HL-60 (cell line): Measurements from ENCODE around the gene DDX25.

Experiments used
- DNase-seq, 2 experiments: peaks; one replicate each; pipeline ENCODE4 v3.0.0-alpha.2; 2010 to 2020; ENCODE audit warnings: low read depth in 1 of 2, low spot score in 1 of 2
- H3K27ac ChIP-seq: fragments of 250-450 bp; sonication (Bioruptor Pico); replicated peaks from 2 replicates; pipeline ENCODE4 v1.5.1; 2020; ENCODE audit warnings: mild to moderate bottlenecking, moderate library complexity
- H3K27me3 ChIP-seq: fragments of 250-450 bp; sonication (Bioruptor Pico); 2 replicates; pipeline ENCODE4 v1.5.1; 2021; ENCODE audit warnings: mild to moderate bottlenecking, moderate library complexity; ENCODE audit not compliant: insufficient read depth, poor library complexity, severe bottlenecking
- H3K4me3 ChIP-seq: replicated peaks from 2 replicates; pipeline ENCODE4 v1.5.1; 2011; ENCODE audit warnings: mild to moderate bottlenecking, control low read depth, low read length; ENCODE audit not compliant: insufficient read depth
- GABPA ChIP-seq: IDR thresholded peaks from 2 replicates; pipeline ENCODE4 v1.6.1; 2012; ENCODE audit warnings: low read depth
- POLR2AphosphoS5 ChIP-seq: IDR thresholded peaks from 2 replicates; pipeline ENCODE4 v1.6.1; 2012; ENCODE audit warnings: low read depth
- SPI1 ChIP-seq: IDR thresholded peaks from 2 replicates; pipeline ENCODE4 v1.6.1; 2012; ENCODE audit warnings: low read depth, mild to moderate bottlenecking, borderline replicate concordance
- TF ChIP-seq, protein P1 (sequence below): IDR thresholded peaks from one replicate; pipeline ENCODE4 v1.5.1; 2011; ENCODE audit warnings: low read length, control low read depth, inconsistent platforms; ENCODE audit not compliant: insufficient read depth
- TF ChIP-seq, protein P2 (sequence below): IDR thresholded peaks from 2 replicates; pipeline ENCODE4 v1.6.1; 2012; ENCODE audit warnings: low read depth; ENCODE audit not compliant: insufficient replicate concordance

The DDX25 gene

DNA sequence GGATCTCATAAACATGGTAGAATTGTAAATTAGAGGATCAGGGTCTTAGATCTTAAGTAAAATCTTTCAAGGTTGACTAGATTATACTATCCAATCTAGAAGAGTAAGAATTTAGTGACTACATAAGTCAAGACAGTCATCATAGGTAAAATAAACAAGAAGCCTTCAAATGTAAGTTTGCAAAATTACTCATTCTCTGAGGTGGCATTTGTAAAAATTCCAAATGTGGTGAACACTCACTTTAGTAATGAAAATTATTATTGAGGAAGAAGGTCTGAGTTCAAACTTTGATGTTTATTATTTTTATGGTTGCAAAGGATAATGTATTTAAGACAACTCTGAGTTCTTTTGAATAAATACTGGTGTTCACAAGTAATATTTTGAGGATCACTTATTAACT is 12.2 kb upstream of the DDX25 start:
- DNase-seq = no peak
- Histone ChIP-seq H3K27me3 (no peaks in the 10 kb centered on the region), H3K4me3 (no peak overlapping the region), H3K27ac (no peak overlapping the region)
- TF ChIP-seq, protein P1, sequence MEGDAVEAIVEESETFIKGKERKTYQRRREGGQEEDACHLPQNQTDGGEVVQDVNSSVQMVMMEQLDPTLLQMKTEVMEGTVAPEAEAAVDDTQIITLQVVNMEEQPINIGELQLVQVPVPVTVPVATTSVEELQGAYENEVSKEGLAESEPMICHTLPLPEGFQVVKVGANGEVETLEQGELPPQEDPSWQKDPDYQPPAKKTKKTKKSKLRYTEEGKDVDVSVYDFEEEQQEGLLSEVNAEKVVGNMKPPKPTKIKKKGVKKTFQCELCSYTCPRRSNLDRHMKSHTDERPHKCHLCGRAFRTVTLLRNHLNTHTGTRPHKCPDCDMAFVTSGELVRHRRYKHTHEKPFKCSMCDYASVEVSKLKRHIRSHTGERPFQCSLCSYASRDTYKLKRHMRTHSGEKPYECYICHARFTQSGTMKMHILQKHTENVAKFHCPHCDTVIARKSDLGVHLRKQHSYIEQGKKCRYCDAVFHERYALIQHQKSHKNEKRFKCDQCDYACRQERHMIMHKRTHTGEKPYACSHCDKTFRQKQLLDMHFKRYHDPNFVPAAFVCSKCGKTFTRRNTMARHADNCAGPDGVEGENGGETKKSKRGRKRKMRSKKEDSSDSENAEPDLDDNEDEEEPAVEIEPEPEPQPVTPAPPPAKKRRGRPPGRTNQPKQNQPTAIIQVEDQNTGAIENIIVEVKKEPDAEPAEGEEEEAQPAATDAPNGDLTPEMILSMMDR = no peak
- TF ChIP-seq POLR2AphosphoS5 = no peak
- TF ChIP-seq, protein P2, sequence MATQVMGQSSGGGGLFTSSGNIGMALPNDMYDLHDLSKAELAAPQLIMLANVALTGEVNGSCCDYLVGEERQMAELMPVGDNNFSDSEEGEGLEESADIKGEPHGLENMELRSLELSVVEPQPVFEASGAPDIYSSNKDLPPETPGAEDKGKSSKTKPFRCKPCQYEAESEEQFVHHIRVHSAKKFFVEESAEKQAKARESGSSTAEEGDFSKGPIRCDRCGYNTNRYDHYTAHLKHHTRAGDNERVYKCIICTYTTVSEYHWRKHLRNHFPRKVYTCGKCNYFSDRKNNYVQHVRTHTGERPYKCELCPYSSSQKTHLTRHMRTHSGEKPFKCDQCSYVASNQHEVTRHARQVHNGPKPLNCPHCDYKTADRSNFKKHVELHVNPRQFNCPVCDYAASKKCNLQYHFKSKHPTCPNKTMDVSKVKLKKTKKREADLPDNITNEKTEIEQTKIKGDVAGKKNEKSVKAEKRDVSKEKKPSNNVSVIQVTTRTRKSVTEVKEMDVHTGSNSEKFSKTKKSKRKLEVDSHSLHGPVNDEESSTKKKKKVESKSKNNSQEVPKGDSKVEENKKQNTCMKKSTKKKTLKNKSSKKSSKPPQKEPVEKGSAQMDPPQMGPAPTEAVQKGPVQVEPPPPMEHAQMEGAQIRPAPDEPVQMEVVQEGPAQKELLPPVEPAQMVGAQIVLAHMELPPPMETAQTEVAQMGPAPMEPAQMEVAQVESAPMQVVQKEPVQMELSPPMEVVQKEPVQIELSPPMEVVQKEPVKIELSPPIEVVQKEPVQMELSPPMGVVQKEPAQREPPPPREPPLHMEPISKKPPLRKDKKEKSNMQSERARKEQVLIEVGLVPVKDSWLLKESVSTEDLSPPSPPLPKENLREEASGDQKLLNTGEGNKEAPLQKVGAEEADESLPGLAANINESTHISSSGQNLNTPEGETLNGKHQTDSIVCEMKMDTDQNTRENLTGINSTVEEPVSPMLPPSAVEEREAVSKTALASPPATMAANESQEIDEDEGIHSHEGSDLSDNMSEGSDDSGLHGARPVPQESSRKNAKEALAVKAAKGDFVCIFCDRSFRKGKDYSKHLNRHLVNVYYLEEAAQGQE = no peak
- no peak for TF ChIP-seq SPI1
- TF ChIP-seq GABPA = no peak

DNA sequence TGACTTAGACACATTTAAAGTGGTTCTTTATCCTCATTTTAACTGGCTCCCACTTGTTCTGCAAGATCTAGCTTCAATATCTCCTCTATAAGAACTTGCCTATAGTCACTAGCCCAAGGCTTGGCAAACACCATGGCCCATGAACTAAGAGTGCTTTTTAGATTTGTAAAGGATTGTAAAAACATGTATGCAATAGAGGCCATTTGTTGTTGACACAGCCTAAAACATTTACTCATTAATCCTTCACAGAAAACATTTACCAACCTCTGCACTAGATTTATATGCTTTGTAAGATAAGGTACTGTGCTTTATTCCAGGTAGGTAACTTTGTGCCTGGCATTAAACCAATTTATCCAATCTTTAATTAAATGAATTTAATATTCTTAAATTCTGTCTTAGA is 11.3 kb upstream of the DDX25 start:
- H3K27me3 ChIP-seq = no peaks in the 10 kb centered on the region
- TF ChIP-seq GABPA (no peak), SPI1 (no peak), POLR2AphosphoS5 (no peak)
- TF ChIP-seq, protein P1 = no peak
- TF ChIP-seq, protein P2 = no peak
- no peak overlapping the region for H3K4me3 ChIP-seq
- DNase-seq = no peak
- no peak overlapping the region for H3K27ac ChIP-seq

DNA sequence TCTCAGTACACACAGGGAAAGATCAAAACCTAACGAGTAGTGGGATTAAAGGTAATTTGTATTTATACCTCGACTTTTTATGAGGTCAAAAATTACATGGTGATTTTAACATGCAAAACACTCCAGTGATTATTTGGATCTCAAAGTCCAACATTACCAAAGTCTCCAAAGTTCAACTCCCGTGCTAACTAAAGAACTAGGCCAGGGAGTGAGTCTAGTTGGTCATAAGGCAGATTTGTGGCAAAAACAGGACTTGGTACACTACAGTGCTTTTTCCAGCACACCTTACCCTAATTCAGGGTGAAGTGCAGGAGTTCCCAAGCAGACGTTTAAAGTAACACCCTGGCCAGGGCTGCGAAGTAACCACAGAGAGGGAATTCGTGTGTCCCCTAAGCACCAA is 2.4 kb upstream of the DDX25 start:
- Histone ChIP-seq H3K4me3 (peak overlapping the region; percentile 82; the same call in 1 of the 2 replicates), H3K27me3 (peaks cover 5% of the 10 kb centered on the region), H3K27ac (no peak overlapping the region)
- TF ChIP-seq POLR2AphosphoS5 (no peak), GABPA (no peak), SPI1 (no peak)
- TF ChIP-seq, protein P2 = no peak
- TF ChIP-seq, protein P1 = no peak
- no peak for DNase-seq
